ENCODE results near the gene FITM2. TPM values are rescaled to one million over a fixed set of nuclear protein-coding genes. Genes with fewer than 3 reads are reported as not detected.

FITM2 gene, protein sequence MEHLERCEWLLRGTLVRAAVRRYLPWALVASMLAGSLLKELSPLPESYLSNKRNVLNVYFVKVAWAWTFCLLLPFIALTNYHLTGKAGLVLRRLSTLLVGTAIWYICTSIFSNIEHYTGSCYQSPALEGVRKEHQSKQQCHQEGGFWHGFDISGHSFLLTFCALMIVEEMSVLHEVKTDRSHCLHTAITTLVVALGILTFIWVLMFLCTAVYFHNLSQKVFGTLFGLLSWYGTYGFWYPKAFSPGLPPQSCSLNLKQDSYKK
- total RNA-seq (2022; extraction: Qiagen RNA extraction), result 7.2 to 8.9 TPM (median 7.9 TPM) in 5 replicates

DNA sequence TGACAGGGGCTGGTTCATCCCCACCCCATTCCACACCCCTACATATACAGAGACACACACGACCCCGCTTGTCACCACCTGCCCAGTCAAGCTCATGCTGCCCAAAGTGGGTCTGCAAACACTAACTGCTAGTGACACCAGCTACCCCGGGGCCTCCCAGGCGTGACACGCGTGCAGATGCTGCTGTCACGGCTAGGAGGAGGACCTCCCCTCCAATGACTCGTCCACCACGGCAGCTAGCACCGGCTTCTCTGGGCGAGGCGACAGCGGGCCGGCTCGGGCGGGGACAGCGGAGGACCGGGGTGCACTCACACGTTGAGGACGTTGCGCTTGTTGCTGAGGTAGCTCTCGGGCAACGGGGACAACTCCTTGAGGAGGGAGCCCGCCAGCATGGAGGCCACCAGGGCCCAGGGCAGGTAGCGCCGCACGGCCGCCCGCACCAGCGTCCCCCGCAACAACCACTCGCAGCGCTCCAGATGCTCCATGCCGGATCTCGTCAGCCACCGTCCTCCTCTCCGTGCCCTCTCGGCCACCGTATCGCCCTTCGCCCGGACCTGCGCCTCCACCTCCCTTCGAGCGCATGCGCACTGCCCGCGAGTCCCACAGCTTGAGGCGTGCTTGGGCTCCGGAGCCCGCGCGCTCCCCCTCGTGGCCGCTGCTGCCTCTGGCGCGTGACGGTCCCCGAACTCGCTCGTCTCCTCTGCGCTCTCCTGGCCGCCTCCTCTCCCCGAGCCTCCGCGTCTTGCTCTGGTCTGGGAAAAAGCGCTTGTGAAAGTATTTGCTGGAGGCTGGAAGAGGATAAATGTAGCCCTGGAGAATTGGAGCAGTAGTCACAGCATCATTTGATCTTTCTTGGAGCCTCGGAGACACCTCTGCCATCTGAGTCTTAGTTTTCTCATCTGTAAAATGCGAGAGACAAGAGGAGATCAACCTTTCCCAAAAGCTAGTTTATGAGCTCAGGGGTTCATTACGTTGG, at the start of gene FITM2:
Gene FITM2, minus strand, starts transcription at position 539 of the 976 bp plus-strand sequence. Its CDS starts 54 bp downstream, at position 485.

GRCh38 chr20:44355498-44356352, 44.7 kb upstream of the FITM2 start, which contains the start of gene HNF4A:
TSS of gene HNF4A (plus strand) at chr20:44355699. CDS start at chr20:44355805, 106 bp downstream.

DNA sequence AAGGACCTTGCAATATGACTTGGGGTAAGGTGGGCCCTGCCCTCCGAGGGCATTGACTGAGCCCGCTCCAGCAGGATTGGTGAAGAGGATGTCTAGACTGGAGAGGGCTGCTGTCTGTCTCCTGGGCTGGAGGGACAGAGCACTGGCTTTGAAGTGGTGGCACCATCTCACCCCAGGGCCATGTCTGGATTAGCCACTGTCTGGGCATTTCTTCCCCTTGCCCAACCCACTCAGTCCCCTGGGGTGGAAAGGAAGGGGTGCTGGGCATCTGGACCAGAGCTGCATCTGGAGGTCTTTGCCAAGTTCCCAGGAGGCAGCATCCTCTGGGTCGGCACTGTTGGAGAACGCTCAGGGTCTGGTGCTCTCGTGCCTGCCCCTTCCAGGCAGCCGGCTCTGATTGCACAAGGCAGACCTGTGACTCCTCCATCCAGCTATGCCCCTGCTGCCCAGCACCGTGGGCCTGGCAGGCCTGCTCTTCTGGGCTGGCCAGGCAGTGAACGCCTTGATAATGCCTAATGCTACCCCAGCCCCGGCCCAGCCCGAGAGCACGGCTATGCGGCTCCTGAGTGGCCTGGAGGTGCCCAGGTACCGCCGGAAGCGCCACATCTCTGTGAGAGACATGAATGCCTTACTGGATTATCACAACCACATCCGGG, 25.9 kb upstream of the FITM2 start, which contains the start of gene R3HDML:
Gene R3HDML, plus strand, starts transcription at position 319 of the 656 bp plus-strand sequence. Its CDS starts 115 bp downstream, at position 434.

Other genes with a start within 250 kb of the FITM2 start
- gene JPH2, start 124.0 kb downstream of the FITM2 start, total RNA-seq (2022; extraction: Qiagen RNA extraction), result 1.1 to 1.8 TPM (median 1.5 TPM) in 5 replicates
- 46.4 to 57.3 TPM (median 50.7 TPM) in 5 replicates for gene OSER1, start 100.4 kb downstream of the FITM2 start, total RNA-seq (2022; extraction: Qiagen RNA extraction)
- 0.05 to 0.08 TPM in 2 of 5 replicates, not detected in the others for gene GDAP1L1, start 63.9 kb downstream of the FITM2 start, total RNA-seq (2022; extraction: Qiagen RNA extraction)
- 0.20 to 0.62 TPM (median 0.25 TPM) in 4 of 5 replicates, not detected in the other for gene R3HDML, start 25.8 kb upstream of the FITM2 start, total RNA-seq (2022; extraction: Qiagen RNA extraction)
- 11.9 to 17.0 TPM (median 15.4 TPM) in 5 replicates for gene HNF4A, start 44.5 kb upstream of the FITM2 start, total RNA-seq (2022; extraction: Qiagen RNA extraction)
- gene TTPAL, start 164.7 kb upstream of the FITM2 start, total RNA-seq (2022; extraction: Qiagen RNA extraction), result 11.0 to 14.2 TPM (median 13.7 TPM) in 5 replicates
- gene SERINC3, start 210.9 kb upstream of the FITM2 start, total RNA-seq (2022; extraction: Qiagen RNA extraction), result 70.4 to 87.2 TPM (median 79.6 TPM) in 5 replicates

Data from A549 treated with CORT108297 at 1 μM for 4 hours (cell line).